ENCODE results near the gene ABHD17A.

Gene ABHD17A

GRCh38 chr19:1839658-1840540, 45.4 kb downstream of the ABHD17A start:
- TF ChIP-seq ZFX (IDR thresholded peaks at IDR 0.05; ENCODE audit: borderline replicate concordance) (no peak), CTCF (IDR thresholded peaks at IDR 0.05) (no peak)
- H3K27ac ChIP-seq = no peak overlapping the region

- no peak overlapping the region for H3K27ac ChIP-seq
- no peak for TF ChIP-seq ZFX (IDR thresholded peaks at IDR 0.05; ENCODE audit: borderline replicate concordance)
- peak; percentile 98 for TF ChIP-seq CTCF (IDR thresholded peaks at IDR 0.05)
These were observed 47.6 kb downstream of the ABHD17A start for GRCh38 chr19:1837625-1838105.

GRCh38 chr19:1837222-1837565, 48.1 kb downstream of the ABHD17A start:
- H3K27ac ChIP-seq = no peak overlapping the region
- TF ChIP-seq CTCF (IDR thresholded peaks at IDR 0.05) (no peak), ZFX (IDR thresholded peaks at IDR 0.05; ENCODE audit: borderline replicate concordance) (no peak)

- no peak overlapping the region for H3K27ac ChIP-seq
- TF ChIP-seq CTCF (IDR thresholded peaks at IDR 0.05) = no peak
These were observed 48.7 kb downstream of the ABHD17A start for GRCh38 chr19:1836458-1837221.

GRCh38 chr19:1833540-1833939, 51.8 kb downstream of the ABHD17A start:
- TF ChIP-seq CTCF (IDR thresholded peaks at IDR 0.05) = no peak
- TF ChIP-seq ZFX (IDR thresholded peaks at IDR 0.05; ENCODE audit: borderline replicate concordance) = no peak
- H3K27ac ChIP-seq = no peak overlapping the region

GRCh38 chr19:1832046-1832663, 53.1 kb downstream of the ABHD17A start:
- no peak overlapping the region for H3K27ac ChIP-seq
- no peak for TF ChIP-seq CTCF (IDR thresholded peaks at IDR 0.05)
- TF ChIP-seq ZFX (IDR thresholded peaks at IDR 0.05; ENCODE audit: borderline replicate concordance) = no peak

Measured in 22Rv1 (cell line).